ENCODE results near the gene PHLDB2.

The PHLDB2 gene

GRCh38 chr3:112002096-112002971, 143.3 kb downstream of the PHLDB2 start:
- POLR2A ChIA-PET, result no interaction called here
- DNase-seq (ENCODE audit: extremely low spot score), result no peak
- TF ChIP-seq CTCF (IDR thresholded peaks at IDR 0.05; ENCODE audit: control extremely low read depth, extremely low read depth, low read depth, missing control alignments), result no peak
- CTCF ChIA-PET, result interaction anchor here (0.9 to 20.7 kb wide), 5 partner anchors 9 to 41 kb away, joined by 3 to 383 read pairs (median 21); no protein-coding TSS in a partner anchor

- ChIA-PET CTCF (interaction anchor here (1.4 to 20.7 kb wide), 7 partner anchors 9 to 40 kb away, joined by 3 to 383 read pairs (median 6); no protein-coding TSS in a partner anchor), POLR2A (no interaction called here)
- TF ChIP-seq CTCF (IDR thresholded peaks at IDR 0.05; ENCODE audit: control extremely low read depth, extremely low read depth, low read depth, missing control alignments), result no peak
- no peak for DNase-seq (ENCODE audit: extremely low spot score)
Observed at GRCh38 chr3:112003321-112004080, 144.4 kb downstream of the PHLDB2 start.

- DNase-seq (ENCODE audit: extremely low spot score), result no peak
- ChIA-PET CTCF (interaction anchor here (1.4 to 20.7 kb wide), 6 partner anchors 8 to 39 kb away, joined by 3 to 383 read pairs (median 13); no protein-coding TSS in a partner anchor), POLR2A (no interaction called here)
- TF ChIP-seq CTCF (IDR thresholded peaks at IDR 0.05; ENCODE audit: control extremely low read depth, extremely low read depth, low read depth, missing control alignments), result no peak
Observed at GRCh38 chr3:112004187-112004586, 145.1 kb downstream of the PHLDB2 start.

GRCh38 chr3:112004669-112005068, 145.6 kb downstream of the PHLDB2 start:
- ChIA-PET CTCF (interaction anchor here (1.4 to 20.7 kb wide), 4 partner anchors 8 to 38 kb away, joined by 3 to 383 read pairs (median 12); no protein-coding TSS in a partner anchor), POLR2A (no interaction called here)
- DNase-seq (ENCODE audit: extremely low spot score), result no peak
- no peak for TF ChIP-seq CTCF (IDR thresholded peaks at IDR 0.05; ENCODE audit: control extremely low read depth, extremely low read depth, low read depth, missing control alignments)

- DNase-seq (ENCODE audit: extremely low spot score), result no peak
- ChIA-PET CTCF (interaction anchor here (1.4 to 20.7 kb wide), 5 partner anchors 7 to 38 kb away, joined by 3 to 383 read pairs (median 21); partner anchors contain the start of gene TAGLN3), POLR2A (no interaction called here)
- no peak for TF ChIP-seq CTCF (IDR thresholded peaks at IDR 0.05; ENCODE audit: control extremely low read depth, extremely low read depth, low read depth, missing control alignments)
Observed at GRCh38 chr3:112005091-112005672, 146.1 kb downstream of the PHLDB2 start.

- DNase-seq (ENCODE audit: extremely low spot score), result no peak
- ChIA-PET CTCF (interaction anchor here (1.0 to 13.8 kb wide), 8 partner anchors 12 to 338 kb away, joined by 3 to 383 read pairs (median 4); partner anchors contain the start of genes ABHD10 and TAGLN3), POLR2A (no interaction called here)
- TF ChIP-seq CTCF (IDR thresholded peaks at IDR 0.05; ENCODE audit: control extremely low read depth, extremely low read depth, low read depth, missing control alignments), result no peak
Observed at GRCh38 chr3:112007633-112008032, 148.6 kb downstream of the PHLDB2 start.

Data from GM10248 (cell line).